Muscle of arm (tissue), 12 donors: ENCODE results near the gene FHL3. TPM values are rescaled to one million over a fixed set of nuclear protein-coding genes. Genes with fewer than 3 reads are reported as not detected.
A peak's percentile ranks its signal among the peaks of the same experiment; 100 is the strongest.
"Not testable (repeated sequence)": the region's sequence is repeated elsewhere in the genome, so short reads cannot be mapped to it uniquely, and the experiment has no call there.

Source experiments
- DNase-seq: peaks from one replicate; pipeline ENCODE4 v3.0.0-alpha.2; 2013
- polyA plus RNA-seq, 12 donors: library from polyadenylated mRNA; unstranded; fragments of 120-200 nt; gene quantifications; one replicate each; pipeline ENCODE4 v1.2.1, GENCODE V29; 2013; ENCODE audit not compliant: insufficient read length in 12 of 12

FHL3 gene
- polyA plus RNA-seq, 12 donors, result 66.7 to 236 (median 115) TPM; not detected in 1

- no peak for DNase-seq
These were observed 7.1 kb downstream of the FHL3 start for GRCh38 chr1:37998089-37998808.

GRCh38 chr1:37997256-37998088 is 7.8 kb downstream of the FHL3 start:
- DNase-seq, result no peak

- peak; percentile 95 for DNase-seq
These were observed 9.5 kb downstream of the FHL3 start for GRCh38 chr1:37995751-37996345.

- no peak for DNase-seq
These were observed 10.3 kb downstream of the FHL3 start for GRCh38 chr1:37994886-37995566.

GRCh38 chr1:37989361-37989930 is 15.9 kb downstream of the FHL3 start:
- no peak for DNase-seq

GRCh38 chr1:37987679-37988078 is 17.6 kb downstream of the FHL3 start:
- DNase-seq, result no peak

- no peak for DNase-seq
These were observed 21.8 kb downstream of the FHL3 start for GRCh38 chr1:37983546-37983945.

GRCh38 chr1:37978541-37978940 is 26.8 kb downstream of the FHL3 start:
- DNase-seq, result no peak

- not testable (repeated sequence) for DNase-seq
These were observed 30.2 kb downstream of the FHL3 start for GRCh38 chr1:37975083-37975482.

GRCh38 chr1:37974567-37974966 is 30.7 kb downstream of the FHL3 start:
- no peak for DNase-seq

- not testable (repeated sequence) for DNase-seq
These were observed 31.6 kb downstream of the FHL3 start for GRCh38 chr1:37973684-37974083.

- DNase-seq, result no peak
These were observed 40.0 kb downstream of the FHL3 start for GRCh38 chr1:37965301-37965700.

- DNase-seq, result not testable (repeated sequence)
These were observed 41.2 kb downstream of the FHL3 start for GRCh38 chr1:37964106-37964505.

- DNase-seq, result no peak
These were observed 46.6 kb downstream of the FHL3 start for GRCh38 chr1:37958690-37959089.

- DNase-seq, result no peak
These were observed 49.6 kb downstream of the FHL3 start for GRCh38 chr1:37955685-37956084.

- DNase-seq, result no peak
These were observed 50.9 kb downstream of the FHL3 start for GRCh38 chr1:37954316-37954971.

- no peak for DNase-seq
These were observed 52.6 kb downstream of the FHL3 start for GRCh38 chr1:37952738-37953137.

- DNase-seq, result no peak
These were observed 53.3 kb downstream of the FHL3 start for GRCh38 chr1:37951783-37952624.

GRCh38 chr1:37951041-37951782 is 54.1 kb downstream of the FHL3 start:
- DNase-seq, result no peak
